NCI-H2196 treated with DMSO at 0.1 percent for 48 hours (cell line): ENCODE data around the gene TAGLN2.
A peak's percentile ranks its signal among the peaks of the same experiment; 100 is the strongest.

ENCODE experiments used
- DNase-seq: peaks from one replicate; lab custom pipeline; 2025; ENCODE audit not compliant: unreplicated experiment; lab: John Stamatoyannopoulos, UW

TAGLN2 gene

DNA sequence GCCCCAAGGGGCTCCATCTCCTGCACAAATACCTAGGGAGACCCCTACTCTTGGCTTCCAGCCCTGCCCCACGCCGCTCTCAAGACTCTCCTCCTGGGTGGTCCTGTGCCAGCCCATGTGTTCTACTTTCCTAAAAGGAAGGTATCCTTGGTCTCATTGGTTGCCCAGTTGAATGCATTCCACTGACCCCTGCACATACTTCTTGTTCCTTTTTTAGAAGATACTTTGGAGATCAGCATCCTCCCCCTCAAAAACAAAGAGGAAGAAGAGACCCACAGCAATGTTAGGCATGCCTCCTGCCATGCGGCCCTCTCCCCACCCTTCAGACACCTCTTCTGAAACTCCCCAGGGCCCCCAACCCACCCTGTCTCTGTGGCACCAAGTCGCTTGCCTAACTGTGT is 24.7 kb upstream of the TAGLN2 start:
- DNase-seq, result no peak

- no peak for DNase-seq
Measured at GRCh38 chr1:159949123-159949522, 23.8 kb upstream of the TAGLN2 start.

DNA sequence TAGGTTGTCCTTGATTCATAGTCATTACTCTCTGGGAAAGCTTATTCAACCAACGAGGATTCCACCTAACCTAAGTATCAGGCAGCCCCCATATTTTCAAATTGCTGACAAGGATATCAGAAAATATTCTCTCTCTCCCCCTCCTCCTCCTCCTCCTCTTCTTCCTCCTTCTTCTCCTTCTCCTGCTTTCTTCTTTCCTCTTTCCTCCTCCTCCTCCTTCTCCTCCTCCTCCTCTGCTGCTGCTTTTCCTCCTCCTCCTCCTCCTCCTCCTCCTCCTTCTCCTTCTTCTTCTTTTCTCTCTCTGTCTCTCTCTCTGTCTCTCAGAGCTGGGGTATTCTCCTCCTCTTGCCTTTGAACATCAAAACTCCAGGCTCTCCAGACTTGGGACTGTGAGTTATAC is 22.6 kb upstream of the TAGLN2 start:
- DNase-seq, result no peak

GRCh38 chr1:159946242-159947187 is 21.2 kb upstream of the TAGLN2 start:
- DNase-seq, result no peak

DNA sequence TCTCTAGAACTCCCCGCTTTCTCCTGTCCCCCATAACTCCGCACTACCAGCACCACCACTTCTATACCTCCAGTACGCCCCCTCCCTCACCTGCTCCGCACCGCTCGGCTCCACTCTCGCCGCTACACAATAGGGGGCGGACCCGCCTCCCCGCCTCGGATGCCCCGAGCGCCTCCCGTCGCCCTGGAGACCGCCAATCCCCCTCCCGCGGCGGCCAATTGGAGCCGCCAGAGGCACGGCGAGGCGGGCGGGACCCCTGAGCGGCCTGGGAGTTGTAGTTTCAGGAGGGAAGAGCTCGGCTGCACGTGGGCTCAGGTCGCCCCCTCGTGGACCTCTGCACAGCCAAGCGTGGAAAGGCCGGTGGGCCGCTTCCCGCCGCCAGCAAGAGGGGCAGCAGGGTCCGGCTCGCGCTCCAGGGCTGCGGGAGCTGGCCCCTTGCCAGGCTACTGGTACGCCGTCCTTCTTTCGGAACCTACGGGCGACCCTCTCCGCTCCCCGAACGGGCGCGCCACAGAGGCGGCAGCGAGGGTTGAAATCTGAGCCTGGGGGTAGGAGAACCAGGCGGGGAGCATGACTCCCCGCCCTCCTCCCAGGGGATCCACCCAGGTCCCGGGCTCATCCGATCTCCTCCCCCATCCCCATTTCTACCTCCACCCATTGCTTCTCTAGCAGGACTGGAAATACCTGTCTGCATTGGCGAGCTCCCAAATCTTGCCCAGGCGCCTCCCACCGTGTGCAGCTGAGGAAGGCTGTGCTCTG is 20.4 kb upstream of the TAGLN2 start, which contains the start of gene IGSF9:
TSS of gene IGSF9 (minus strand) at position 131 of the 759 bp plus-strand sequence. CDS start 2,159 bp downstream, outside the sequence.
- peak; percentile 77 for DNase-seq

GRCh38 chr1:159944623-159945455 is 19.5 kb upstream of the TAGLN2 start:
- DNase-seq, result no peak

GRCh38 chr1:159943908-159944622 is 18.8 kb upstream of the TAGLN2 start:
- no peak for DNase-seq

- DNase-seq, result no peak
Measured at GRCh38 chr1:159943278-159943640, 18.0 kb upstream of the TAGLN2 start.

DNA sequence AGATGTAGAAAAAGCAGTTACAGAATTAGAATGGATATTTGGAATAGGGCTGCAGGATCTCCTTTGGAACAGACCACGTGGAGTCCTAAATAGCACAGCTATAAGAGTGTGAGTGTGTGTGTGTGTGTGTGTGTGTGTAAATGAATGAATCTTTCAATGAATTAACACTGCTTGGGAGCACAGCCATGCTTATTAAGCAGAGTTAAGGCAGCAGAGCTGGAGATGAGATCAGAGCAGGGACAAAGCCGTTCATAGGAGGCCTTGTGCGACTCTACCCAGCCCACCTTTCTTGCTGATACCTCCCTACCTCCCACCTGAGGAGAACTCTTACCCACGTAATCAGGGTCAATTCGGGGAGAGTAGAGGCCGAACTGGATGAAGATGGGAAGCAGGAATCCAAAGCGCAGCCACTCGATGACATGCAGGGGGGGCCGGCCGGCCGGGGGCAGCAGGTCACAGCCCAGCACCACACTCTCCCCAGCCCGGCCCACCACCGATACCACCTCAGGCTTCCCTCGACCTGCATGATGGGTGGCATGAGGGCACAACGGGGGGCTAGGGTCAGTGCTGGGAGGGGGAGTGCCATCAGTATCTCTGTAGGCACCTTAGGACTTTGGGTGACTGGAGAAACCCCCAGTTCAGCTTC is 17.4 kb upstream of the TAGLN2 start:
- no peak for DNase-seq

- no peak for DNase-seq
Measured at GRCh38 chr1:159941591-159942560, 16.6 kb upstream of the TAGLN2 start.

DNA sequence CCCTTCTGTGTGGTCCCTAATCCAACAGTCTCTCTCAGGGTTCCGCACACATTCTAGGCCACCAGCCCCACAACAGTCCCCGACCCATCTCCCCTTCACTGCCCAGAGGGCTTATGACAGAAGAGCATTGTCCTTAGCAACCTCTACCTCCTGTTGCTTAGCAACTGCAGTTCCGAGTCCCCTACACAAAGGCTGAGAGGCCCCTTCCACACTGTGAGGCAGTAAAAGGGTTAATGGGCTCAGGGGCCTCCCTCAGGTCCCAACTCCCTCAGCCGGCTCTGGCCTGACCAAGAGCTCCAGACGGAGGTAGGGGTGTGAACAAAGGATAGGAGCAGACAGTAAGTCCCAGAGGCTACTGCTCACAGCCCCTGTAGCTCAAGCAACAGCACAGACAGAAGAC is 15.8 kb upstream of the TAGLN2 start:
- DNase-seq, result no peak

- DNase-seq, result no peak
Measured at GRCh38 chr1:159940006-159940620, 14.8 kb upstream of the TAGLN2 start.

DNA sequence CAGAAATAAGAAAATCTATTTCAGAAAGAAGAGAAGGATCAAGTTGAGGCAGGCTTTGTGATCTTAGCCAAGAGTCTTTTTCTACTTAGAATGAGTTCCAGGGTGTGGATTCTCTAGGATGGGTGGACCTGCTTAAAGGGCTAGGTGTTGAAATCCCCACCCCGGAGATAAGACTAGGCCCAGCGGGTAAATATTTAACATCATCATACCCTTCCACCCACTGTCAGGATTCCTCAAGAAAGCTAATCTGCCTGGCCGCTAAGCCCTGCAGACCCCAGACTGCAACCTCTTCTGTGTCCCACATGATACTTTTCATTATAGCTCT is 14.3 kb upstream of the TAGLN2 start:
- DNase-seq, result no peak

GRCh38 chr1:159938905-159939677 is 13.8 kb upstream of the TAGLN2 start:
- DNase-seq, result no peak

DNA sequence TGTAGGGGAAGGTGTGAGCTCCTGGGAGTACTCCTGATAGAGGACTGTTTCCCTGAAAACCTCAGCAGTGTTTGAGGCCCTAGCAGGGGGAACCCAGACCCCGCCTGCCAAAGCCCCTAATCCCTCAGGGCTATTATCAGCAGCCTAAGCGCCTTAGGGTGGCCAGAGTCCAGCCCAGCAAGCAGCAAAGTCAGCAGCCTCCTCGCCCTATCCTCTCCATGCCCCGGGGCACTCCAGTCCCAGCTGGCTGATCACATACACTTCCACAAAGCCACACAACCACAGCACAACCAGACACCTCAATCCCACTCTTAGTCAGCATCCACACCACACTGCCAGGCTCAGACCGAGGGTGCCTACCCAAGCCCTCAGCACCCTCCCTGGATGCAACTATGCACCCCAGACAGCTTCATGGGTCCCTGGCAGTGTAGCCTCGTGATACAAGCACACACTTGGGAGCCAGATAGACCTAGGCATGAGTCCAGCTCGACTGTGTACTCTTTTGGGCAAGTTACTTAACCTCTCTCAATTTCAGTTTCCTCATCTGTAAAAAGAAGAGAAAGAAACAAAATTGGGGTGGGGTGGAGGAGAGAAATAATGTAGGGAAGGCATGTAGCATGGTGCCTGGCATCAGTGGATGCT is 13.0 kb upstream of the TAGLN2 start:
- no peak for DNase-seq

GRCh38 chr1:159937054-159937750 is 11.9 kb upstream of the TAGLN2 start:
- no peak for DNase-seq
